GM19035 (cell line): Measurements from ENCODE around the gene NRIP3.

ENCODE experiments used
- ATAC-seq: cut with Tn5 transposase; IDR thresholded peaks from one replicate; pipeline ENCODE4 v1.9.1; 2021; ENCODE audit not compliant: unreplicated experiment

NRIP3 gene

DNA sequence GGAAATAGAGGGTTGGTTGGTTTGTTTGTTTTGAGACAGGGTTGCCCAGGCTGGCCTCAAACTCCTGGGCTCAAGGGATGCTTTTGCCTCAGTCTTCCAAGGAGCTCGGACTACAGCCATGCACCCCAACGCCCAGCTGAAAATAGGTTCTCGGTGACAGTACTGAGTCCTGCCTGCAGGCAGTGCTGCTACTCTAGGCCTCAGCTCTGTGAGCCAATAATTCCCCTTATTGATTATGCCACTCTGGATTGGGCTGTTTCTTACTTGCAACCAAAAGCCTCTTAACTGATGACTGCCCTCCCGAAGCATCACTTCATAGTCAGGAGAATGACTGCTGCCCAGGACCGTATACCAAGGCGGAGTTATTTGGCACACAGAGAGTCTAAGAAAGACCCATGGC lies 69.9 kb downstream of the NRIP3 start:
- ATAC-seq = no peak

GRCh38 chr11:8932564-8933180 lies 71.1 kb downstream of the NRIP3 start, which contains the start of gene C11orf16:
Gene C11orf16, minus strand, starts transcription at chr11:8932947. Its CDS starts 639 bp downstream, at chr11:8932308.
- ATAC-seq = no peak
